ENCODE data around the gene JPT1.

The JPT1 gene

GRCh38 chr17:75109407-75110233, 44.7 kb downstream of the JPT1 start, which contains the start of gene ARMC7 (continued):
- TF ChIP-seq CTCF (tag by site-specific recombination; IDR thresholded peaks at IDR 0.05), result peak; percentile 10; the same call in 1 of the 2 replicates
- TF ChIP-seq ZNF132 (tag by site-specific recombination; IDR thresholded peaks at IDR 0.05; ENCODE audit: borderline replicate concordance), result no peak
- TF ChIP-seq ZNF280D (tag by site-specific recombination; IDR thresholded peaks at IDR 0.05), result no peak
- no peak for TF ChIP-seq ZBTB44 (tag by site-specific recombination; IDR thresholded peaks at IDR 0.05)
- no peak for TF ChIP-seq TCF7L2 (IDR thresholded peaks at IDR 0.05; ENCODE audit: borderline replicate concordance, low read depth, low read length)
- TF ChIP-seq PBX3 (CRISPR knock-in tag; IDR thresholded peaks at IDR 0.05), result 0 out of 2 replicates have a peak, but pooled peaks have one; percentile 39
- TF ChIP-seq YY2 (tag by site-specific recombination; IDR thresholded peaks at IDR 0.05), result no peak
- TF ChIP-seq ZNF121 (tag by site-specific recombination; IDR thresholded peaks at IDR 0.05), result no peak
- TF ChIP-seq ZSCAN18 (tag by site-specific recombination; IDR thresholded peaks at IDR 0.05), result no peak
- no peak for TF ChIP-seq ZNF549 (tag by site-specific recombination; IDR thresholded peaks at IDR 0.05)
- no peak for TF ChIP-seq ZNF292 (tag by site-specific recombination; IDR thresholded peaks at IDR 0.05; ENCODE audit: borderline replicate concordance, low read depth)
- TF ChIP-seq ZNF624 (tag by site-specific recombination; IDR thresholded peaks at IDR 0.05), result no peak
- no peak for TF ChIP-seq MZF1 (tag by site-specific recombination; IDR thresholded peaks at IDR 0.05; ENCODE audit: borderline replicate concordance)
- no peak for TF ChIP-seq SETDB1 (IDR thresholded peaks at IDR 0.05; ENCODE audit: insufficient read length, low read length)
- TF ChIP-seq ZNF704 (tag by site-specific recombination; IDR thresholded peaks at IDR 0.05), result no peak
- TF ChIP-seq KLF9 (tag by site-specific recombination; IDR thresholded peaks at IDR 0.05; ENCODE audit: low read depth), result peak; percentile 68; the same call in 1 of the 2 replicates
- peak; percentile 47; the same call in 1 of the 2 replicates for TF ChIP-seq SP3 (tag by site-specific recombination; IDR thresholded peaks at IDR 0.05)
- TF ChIP-seq ZNF560 (tag by site-specific recombination; IDR thresholded peaks at IDR 0.05; ENCODE audit: borderline replicate concordance), result no peak
- TF ChIP-seq GLIS2 (tag by site-specific recombination; IDR thresholded peaks at IDR 0.05), result no peak
- no peak for TF ChIP-seq KLF8 (tag by site-specific recombination; IDR thresholded peaks at IDR 0.05)
- no peak for TF ChIP-seq ZNF830 (tag by site-specific recombination; IDR thresholded peaks at IDR 0.05; ENCODE audit: low read depth)
- TF ChIP-seq ZNF362 (tag by site-specific recombination; IDR thresholded peaks at IDR 0.05), result no peak
- TF ChIP-seq ZBTB20 (tag by site-specific recombination; IDR thresholded peaks at IDR 0.05), result peak; percentile 60; the same call in 1 of the 2 replicates
- TF ChIP-seq ZNF514 (tag by site-specific recombination; IDR thresholded peaks at IDR 0.05), result no peak
- TF ChIP-seq IKZF3 (tag by site-specific recombination; IDR thresholded peaks at IDR 0.05), result no peak; the same call in 1 of the 2 replicates
- TF ChIP-seq MYNN (tag by site-specific recombination; IDR thresholded peaks at IDR 0.05; ENCODE audit: borderline replicate concordance), result no peak

Data from HEK293 (cell line).